NCI-H128 (cell line): ENCODE measurements around the gene FREY1.
"Not testable (repeated sequence)": the region's sequence is repeated elsewhere in the genome, so short reads cannot be mapped to it uniquely, and the experiment has no call there.

Experiments
- DNase-seq: peaks from one replicate; lab custom pipeline; 2025; ENCODE audit not compliant: unreplicated experiment; lab: John Stamatoyannopoulos, UW

The FREY1 gene

DNA sequence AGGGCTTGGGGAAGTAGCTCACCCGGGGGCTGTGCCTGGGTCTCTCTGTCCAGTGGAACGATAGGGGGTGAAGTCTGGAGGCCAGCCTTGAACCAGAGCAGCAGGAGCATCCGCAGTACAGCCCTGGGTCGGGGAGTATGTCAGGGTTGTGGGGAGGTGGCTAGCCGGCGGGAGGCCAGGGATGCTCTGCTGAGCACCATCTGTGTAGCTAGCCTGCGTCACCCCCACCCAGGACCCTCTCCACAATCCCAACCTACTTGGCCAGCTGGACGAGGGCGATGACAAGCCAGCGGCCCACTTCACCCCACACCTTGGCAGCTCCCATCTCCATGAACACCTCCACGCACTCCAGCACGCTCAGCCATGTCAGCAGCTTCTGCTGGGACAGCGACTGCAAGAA lies 8.4 kb upstream of the FREY1 start:
- DNase-seq: no peak

DNA sequence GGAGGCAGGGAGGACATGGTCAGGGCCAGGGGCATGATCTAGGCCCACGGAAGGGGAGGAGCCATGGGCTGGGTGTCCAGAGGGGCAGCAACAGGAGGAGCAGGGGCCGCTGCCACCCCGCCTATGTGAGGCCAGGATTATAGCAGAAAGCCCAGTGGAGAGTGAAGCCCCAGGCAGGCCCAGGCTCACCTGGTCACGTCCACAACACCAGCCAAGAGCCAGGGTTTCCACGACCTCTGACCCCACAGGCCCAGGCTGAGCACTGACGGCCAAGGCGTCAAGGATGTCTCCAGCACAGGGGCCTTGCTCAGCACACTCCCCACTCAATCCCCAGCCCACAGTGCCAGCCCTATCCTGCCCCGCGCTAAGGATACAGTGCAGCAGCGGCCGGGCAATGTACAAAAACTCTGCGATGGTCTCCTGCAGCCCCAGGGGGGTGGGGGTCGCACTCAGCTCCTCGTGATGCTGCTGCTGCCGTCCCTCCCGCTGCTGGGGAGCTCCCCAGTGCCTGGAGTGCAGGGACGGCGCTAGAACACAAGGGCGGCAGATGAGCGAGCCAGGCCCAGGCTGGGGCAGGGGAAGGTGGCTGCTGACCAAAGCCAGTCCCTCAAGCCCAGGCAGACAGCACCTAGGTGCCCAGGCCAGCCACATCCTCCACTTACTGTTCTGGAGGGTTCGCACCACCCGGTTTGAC lies 7.0 kb upstream of the FREY1 start:
- DNase-seq: no peak

- DNase-seq: no peak
Measured at GRCh38 chr11:45913514-45913913, 6.4 kb upstream of the FREY1 start.

GRCh38 chr11:45910623-45911022 lies 3.6 kb upstream of the FREY1 start:
- DNase-seq: no peak

DNA sequence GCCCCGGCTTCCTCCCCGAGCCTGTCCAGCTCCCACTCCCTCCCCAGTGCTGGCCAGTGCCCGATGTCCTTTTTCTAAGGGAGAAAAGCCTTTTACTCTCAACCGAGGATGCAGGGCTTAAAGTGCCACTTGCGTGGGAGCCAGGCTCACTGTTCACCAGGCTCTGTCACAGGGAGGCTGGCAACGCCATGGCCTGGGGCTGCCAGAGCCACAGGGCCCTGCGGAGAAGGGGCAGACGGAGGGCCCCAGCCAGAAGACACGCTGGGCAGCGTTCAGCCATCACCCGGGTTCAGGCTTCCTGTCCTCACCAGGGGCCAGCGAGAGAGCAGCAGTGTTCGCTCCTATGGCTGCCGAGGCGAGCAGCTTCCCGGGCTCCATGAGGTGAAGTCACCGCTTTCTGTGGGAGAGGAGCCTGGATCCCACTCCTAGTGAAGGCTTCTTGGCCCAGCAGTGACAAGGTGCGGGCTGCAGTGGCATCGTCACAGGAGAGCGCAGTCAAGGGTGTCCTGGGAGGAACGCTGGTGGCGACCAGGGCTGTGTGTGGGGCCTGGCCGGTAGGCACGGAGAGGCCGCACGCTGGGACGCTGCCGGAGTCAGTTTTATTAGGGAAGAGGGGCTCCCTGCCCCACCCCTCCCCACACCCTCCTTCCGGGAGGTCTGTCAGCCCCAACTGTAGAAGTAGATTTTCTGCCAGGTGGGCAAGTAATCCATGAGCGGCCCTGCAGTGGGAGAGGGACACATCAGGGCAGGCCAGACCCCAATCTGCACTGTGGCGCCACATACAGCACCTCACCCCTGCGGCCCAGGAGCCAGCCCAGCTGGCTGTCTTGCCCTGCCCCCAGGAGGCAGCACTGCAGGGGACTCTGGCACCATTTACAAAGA lies 2.8 kb upstream of the FREY1 start:
- DNase-seq: no peak

DNA sequence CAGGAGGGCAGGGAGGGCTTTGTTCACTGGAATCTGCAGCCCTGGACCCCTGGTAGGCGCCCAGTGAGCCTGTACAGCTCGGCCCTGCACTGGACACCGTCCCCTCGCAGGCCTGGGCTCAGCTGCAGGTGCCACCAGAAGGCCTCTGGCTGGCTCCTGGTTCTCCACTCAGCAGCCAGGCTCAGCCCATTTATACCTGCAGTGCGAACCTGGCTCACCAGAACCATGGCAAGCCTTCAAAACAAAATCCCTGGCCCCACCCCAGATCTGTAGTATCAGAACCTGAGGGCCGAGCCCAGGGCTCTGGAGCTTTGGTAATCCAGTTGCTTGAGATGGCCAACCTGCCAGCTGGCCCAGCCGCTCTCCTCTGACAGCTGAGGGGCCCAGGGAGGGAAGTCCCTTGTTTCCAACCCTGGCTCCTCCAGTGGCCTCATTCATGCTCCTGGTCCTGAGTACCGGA lies 870 bp upstream of the FREY1 start:
- no peak for DNase-seq

DNA sequence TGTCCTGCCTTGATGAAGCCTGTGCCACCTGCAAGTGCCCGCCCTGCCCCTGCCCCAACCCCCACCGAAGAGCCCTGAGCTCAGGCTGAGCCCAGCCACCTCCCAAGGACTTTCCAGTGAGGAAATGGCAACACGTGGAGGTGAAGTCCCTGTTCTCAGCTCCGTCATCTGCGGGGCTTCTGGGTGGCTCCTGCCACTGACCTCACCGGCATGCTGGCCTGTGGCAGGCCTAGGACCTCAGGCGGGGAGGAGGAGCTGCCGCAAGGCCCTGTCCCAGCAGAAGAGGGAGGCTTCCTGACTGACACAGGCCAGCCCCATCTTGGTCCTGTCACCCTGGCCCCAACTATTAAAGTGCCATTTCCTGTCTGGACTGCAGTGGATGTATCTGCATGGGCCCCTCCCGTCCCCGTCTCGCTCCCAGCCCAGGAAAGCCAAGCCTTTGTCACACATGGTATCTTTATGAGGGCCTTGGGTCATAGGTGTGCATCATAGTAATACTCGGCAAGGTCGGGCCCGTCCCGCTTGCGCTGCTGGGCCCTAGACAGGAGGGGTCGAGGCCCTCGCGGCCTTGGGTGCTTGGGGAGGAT lies 882 bp downstream of the FREY1 start:
- no peak for DNase-seq

GRCh38 chr11:45905576-45905975 lies 1.5 kb downstream of the FREY1 start:
- not testable (repeated sequence) for DNase-seq

DNA sequence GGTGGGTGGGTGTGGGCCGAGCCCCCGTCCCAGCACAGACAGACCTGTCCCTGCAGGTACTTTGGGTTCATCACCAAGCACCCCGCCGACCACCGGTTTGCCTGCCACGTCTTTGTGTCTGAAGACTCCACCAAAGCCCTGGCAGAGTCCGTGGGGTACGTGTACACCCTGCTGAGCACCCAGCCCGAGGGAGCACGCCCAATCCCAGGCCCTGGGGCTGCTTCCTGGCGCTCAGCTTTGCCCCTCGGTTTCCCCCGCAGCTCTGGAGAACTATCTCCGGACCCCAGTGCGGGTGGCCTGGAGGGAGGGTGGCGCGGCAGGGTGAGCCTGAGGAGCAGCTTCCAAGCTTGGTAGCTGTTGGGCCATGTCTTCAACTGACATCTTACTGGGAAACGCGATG lies 2.0 kb downstream of the FREY1 start:
- no peak for DNase-seq

- no peak for DNase-seq
Measured at GRCh38 chr11:45904309-45904915, 2.7 kb downstream of the FREY1 start.

DNA sequence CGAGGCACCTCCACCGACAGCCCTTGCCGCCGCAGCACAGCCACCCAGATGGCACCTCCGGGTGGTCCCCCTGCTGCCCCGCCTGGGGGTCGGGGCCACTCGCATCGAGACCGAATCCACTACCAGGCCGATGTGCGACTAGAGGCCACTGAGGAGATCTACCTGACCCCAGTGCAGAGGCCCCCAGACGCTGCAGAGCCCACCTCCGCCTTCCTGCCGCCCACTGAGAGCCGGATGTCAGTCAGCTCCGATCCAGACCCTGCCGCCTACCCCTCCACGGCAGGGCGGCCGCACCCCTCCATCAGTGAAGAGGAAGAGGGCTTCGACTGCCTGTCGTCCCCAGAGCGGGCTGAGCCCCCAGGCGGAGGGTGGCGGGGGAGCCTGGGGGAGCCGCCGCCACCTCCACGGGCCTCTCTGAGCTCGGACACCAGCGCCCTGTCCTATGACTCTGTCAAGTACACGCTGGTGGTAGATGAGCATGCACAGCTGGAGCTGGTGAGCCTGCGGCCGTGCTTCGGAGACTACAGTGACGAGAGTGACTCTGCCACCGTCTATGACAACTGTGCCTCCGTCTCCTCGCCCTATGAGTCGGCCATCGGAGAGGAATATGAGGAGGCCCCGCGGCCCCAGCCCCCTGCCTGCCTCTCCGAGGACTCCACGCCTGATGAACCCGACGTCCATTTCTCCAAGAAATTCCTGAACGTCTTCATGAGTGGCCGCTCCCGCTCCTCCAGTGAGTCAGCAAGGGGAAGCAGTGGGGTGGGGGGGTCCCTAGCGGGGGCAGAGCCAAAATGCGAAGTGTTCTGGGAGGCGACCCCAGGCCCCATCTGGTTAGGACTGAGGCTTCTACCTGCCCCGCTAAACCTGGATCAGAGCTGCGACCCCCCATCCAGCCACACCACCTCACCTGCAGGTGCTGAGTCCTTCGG lies 4.4 kb downstream of the FREY1 start:
- DNase-seq: no peak

DNA sequence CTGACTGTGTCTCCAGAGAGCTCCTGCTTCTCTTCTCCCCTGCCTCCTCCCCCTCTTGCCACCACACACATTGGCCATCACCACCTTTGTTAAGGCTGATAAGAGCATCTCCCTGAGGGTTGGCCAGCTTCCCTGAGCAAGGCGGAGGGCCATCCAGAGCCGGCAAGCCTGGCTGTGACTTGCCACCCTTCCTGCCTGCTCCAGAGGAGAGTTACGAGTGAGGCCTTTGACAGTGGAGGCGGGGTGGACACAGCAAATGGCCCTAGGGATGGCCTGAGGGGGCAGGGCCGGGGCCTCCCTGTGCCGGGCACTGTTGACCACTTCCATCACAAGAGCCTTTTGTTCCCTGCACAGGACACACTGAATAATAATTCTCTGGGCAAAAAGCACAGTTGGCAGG lies 5.4 kb downstream of the FREY1 start:
- no peak for DNase-seq

GRCh38 chr11:45900916-45901617 lies 6.0 kb downstream of the FREY1 start:
- no peak for DNase-seq

- DNase-seq: not testable (repeated sequence)
Measured at GRCh38 chr11:45900175-45900800, 6.8 kb downstream of the FREY1 start.

- DNase-seq: peak; percentile 86
Measured at GRCh38 chr11:45899448-45900174, 7.5 kb downstream of the FREY1 start.

DNA sequence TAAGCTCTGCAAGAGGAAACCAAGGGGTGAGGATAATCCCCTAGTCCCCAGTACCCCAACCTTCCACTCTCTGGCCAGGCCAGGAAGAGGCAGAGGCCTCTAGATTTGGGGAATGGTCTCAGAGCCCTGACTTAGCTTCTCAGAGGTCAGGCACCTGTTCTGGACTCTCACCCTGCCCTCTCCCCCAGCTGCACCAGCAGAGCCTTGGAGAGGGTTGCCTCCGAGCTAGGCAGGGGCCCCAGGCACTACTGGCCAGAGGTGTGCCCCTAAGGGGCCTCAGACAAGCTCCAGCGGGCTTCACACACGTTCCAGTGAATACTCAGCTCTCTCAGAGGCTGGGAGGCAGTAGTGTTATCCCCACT lies 8.0 kb downstream of the FREY1 start:
- no peak for DNase-seq

DNA sequence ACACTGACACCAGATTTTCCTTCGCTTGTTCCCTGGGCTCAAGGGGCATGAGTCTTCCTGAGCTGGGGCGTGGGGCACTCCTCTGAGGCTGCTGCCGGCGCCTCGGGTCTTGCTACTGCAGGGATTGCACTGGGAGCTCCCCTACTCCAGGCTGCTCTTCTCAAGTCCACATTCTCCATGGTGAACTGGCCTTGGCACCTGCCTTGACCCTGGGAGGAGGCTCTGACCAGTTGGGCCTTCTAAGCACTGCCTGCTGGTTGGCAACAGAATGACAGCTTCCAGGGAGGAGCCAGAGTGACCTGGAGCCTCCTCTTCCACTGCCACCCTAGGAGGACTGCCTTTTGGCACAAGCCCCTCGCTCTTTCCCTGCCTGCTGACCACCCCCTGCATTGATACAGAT lies 9.5 kb downstream of the FREY1 start:
- DNase-seq: no peak

GRCh38 chr11:45896422-45896984 lies 10.6 kb downstream of the FREY1 start:
- peak; percentile 78 for DNase-seq
